K562 (cell line): ENCODE measurements around the gene SRSF6. TPM values are rescaled to one million over a fixed set of nuclear protein-coding genes. Genes with fewer than 3 reads are reported as not detected.

ENCODE experiments used
- ATAC-seq: fragments of 200-7000 bp; cut with Tn5 transposase; 3 replicates; pipeline ENCODE4 v1.9.1; 2020; ENCODE audit warnings: moderate library complexity
- BruUV-seq: library from RNA; stranded (reverse); fragments of 400-500 nt; replicated peaks from 2 replicates; lab custom pipeline; 2021; lab: Mats Ljungman, UMichigan
- CTCF ChIA-PET: fragments of 300-600 bp; formaldehyde crosslinking; extraction: SDS; loops from one replicate; lab custom pipeline; 2021; ENCODE audit warnings: low intra/inter-chr PET ratio; lab: Yijun Ruan, JAX
- POLR2A ChIA-PET: fragments of 300-600, 350-650 bp; sonication (Branson Sonifier 250); formaldehyde crosslinking; extraction: SDS; loops from one replicate; lab custom pipeline; 2021; ENCODE audit warnings: antibody characterized with exemption, inconsistent platforms; lab: Yijun Ruan, JAX
- DNase-seq, 4 experiments: peaks; one replicate each; pipeline versions ENCODE4 v3.0.0 to v3.0.0-alpha.2; 2011 to 2018; ENCODE audit warnings: low spot score in 3 of 4, mixed read lengths in 3 of 4; ENCODE audit errors: extremely low read depth in 1 of 4
- FAIRE-seq: peaks from 2 replicates; lab custom pipeline; 2011; peaks lifted over from hg19 to GRCh38; lab: Jason Lieb, UNC
- H2AFZ ChIP-seq: 2 replicates; pipeline ENCODE4 v1.6.0; 2011; ENCODE audit warnings: low read depth, low read length, control low read depth, inconsistent platforms
- H3K27ac ChIP-seq: fragments of 200-600 bp; 3 replicates; pipeline ENCODE4 v1.8.0; 2011; ENCODE audit warnings: low read depth, mild to moderate bottlenecking, control low read depth, inconsistent platforms, low read length, moderate library complexity, mixed read lengths; ENCODE audit errors: extremely low read depth
- H3K27me3 ChIP-seq, 2 experiments: fragments of 300-600 bp in 1 of 2; 2 replicates in 1 of 2; 3 replicates in 1 of 2; pipeline versions ENCODE4 v1.6.0 to v1.8.0; 2011; ENCODE audit warnings: inconsistent platforms in 2 of 2, low read length in 2 of 2, mild to moderate bottlenecking in 1 of 2, mixed read lengths in 1 of 2, moderate library complexity in 1 of 2; ENCODE audit not compliant: control insufficient read depth in 2 of 2, insufficient read depth in 2 of 2
- H3K36me3 ChIP-seq: fragments of 300-600 bp; 3 replicates; pipeline ENCODE4 v1.8.0; 2011; ENCODE audit warnings: mild to moderate bottlenecking, low read length, inconsistent platforms; ENCODE audit not compliant: control insufficient read depth, insufficient read depth
- H3K4me1 ChIP-seq, 2 experiments: fragments of 200-600 bp in 1 of 2; replicated peaks in 1 of 2; 2 replicates in 1 of 2; 3 replicates in 1 of 2; pipeline versions ENCODE4 v1.5.1 to v1.8.0; 2011; ENCODE audit warnings: inconsistent platforms in 2 of 2, low read length in 2 of 2, mild to moderate bottlenecking in 1 of 2, mixed read lengths in 1 of 2, moderate library complexity in 1 of 2; ENCODE audit not compliant: control insufficient read depth in 2 of 2, insufficient read depth in 2 of 2
- H3K4me2 ChIP-seq: 2 replicates; pipeline ENCODE4 v1.6.1; 2011; ENCODE audit warnings: low read length, control low read depth, inconsistent platforms, mixed read lengths; ENCODE audit not compliant: insufficient read depth
- H3K4me3 ChIP-seq: fragments of 200-600 bp; sonication (generic), shearing (Covaris generic); 2 replicates; pipeline ENCODE4 v1.5.1; 2016; ENCODE audit warnings: control low read depth, inconsistent platforms
- H3K79me2 ChIP-seq: fragments of 200-600 bp; 3 replicates; pipeline ENCODE4 v1.8.0; 2011; ENCODE audit warnings: low read length, inconsistent platforms; ENCODE audit not compliant: control insufficient read depth, insufficient read depth
- H3K9ac ChIP-seq, 2 experiments: 2 replicates each; pipeline versions ENCODE4 v1.6.0 to v1.6.1; 2011; ENCODE audit warnings: low read depth in 2 of 2, low read length in 2 of 2, control low read depth in 1 of 2, inconsistent platforms in 1 of 2, mild to moderate bottlenecking in 1 of 2, mixed read lengths in 1 of 2; ENCODE audit not compliant: insufficient read depth in 1 of 2
- H3K9me1 ChIP-seq: one replicate; pipeline ENCODE4 v1.6.0; 2011; ENCODE audit warnings: inconsistent platforms, mild to moderate bottlenecking, low read length, moderate library complexity; ENCODE audit not compliant: control insufficient read depth, insufficient read depth
- H3K9me3 ChIP-seq: replicated peaks from 2 replicates; pipeline ENCODE4 v1.5.1; 2011; ENCODE audit warnings: low read depth, low read length, inconsistent platforms; ENCODE audit not compliant: control insufficient read depth, insufficient read depth
- H4K20me1 ChIP-seq: replicated peaks from 2 replicates; pipeline ENCODE4 v1.6.1; 2011; ENCODE audit warnings: low read length, inconsistent platforms, mixed read lengths; ENCODE audit not compliant: control insufficient read depth, insufficient read depth
- CBFA2T3 ChIP-seq: fragments of 450-650 bp; IDR thresholded peaks from 2 replicates; pipeline ENCODE4 v1.6.1; 2017
- CSDE1 ChIP-seq, 2 experiments: fragments of 450-650 bp; IDR thresholded peaks; 2 replicates each; pipeline ENCODE4 v1.6.1; 2016; ENCODE audit warnings: mild to moderate bottlenecking in 1 of 2
- FOXK2 ChIP-seq, 2 experiments: fragments of 450-650 bp; IDR thresholded peaks in 1 of 2; conservative IDR thresholded peaks in 1 of 2; 2 replicates each; pipeline ENCODE4 v1.6.1; 2016; ENCODE audit warnings: low read depth in 2 of 2, mild to moderate bottlenecking in 1 of 2
- KAT7 ChIP-seq: sonication (generic); formaldehyde crosslinking; IDR thresholded peaks from 2 replicates; pipeline ENCODE4 v1.8.0; 2022; ENCODE audit warnings: missing genetic modification reagents, mild to moderate bottlenecking, borderline replicate concordance
- KDM1A ChIP-seq, 2 experiments: fragments of 450-650 bp; IDR thresholded peaks; 2 replicates each; pipeline ENCODE4 v1.6.1; 2016; ENCODE audit warnings: mild to moderate bottlenecking in 2 of 2
- NCOA1 ChIP-seq: fragments of 450-650 bp; IDR thresholded peaks from 2 replicates; pipeline ENCODE4 v1.6.1; 2016; ENCODE audit warnings: low read depth
- WGBS: fragments of 100-300 bp; shearing (Covaris generic); methylation state at CpG from one replicate; pipeline ENCODE4 v1.1.6; 2016; ENCODE audit warnings: low coverage, mixed read lengths; ENCODE audit not compliant: insufficient coverage; ENCODE audit errors: missing lambda C conversion rate; 5-methylcytosine and 5-hydroxymethylcytosine counted together
- in situ Hi-C: fragments of 300-500 bp; cut with MboI; formaldehyde crosslinking; loops from 4 replicates; pipeline ENCODE4 v1.15.0; 2018; ENCODE audit warnings: inconsistent platforms, mixed read lengths
- intact Hi-C: fragments of 100-400 bp; cut with micrococcal nuclease; formaldehyde crosslinking; loops from 2 replicates; pipeline ENCODE4 v1.14.2; 2022
- polyA plus RNA-seq, 8 experiments: library from polyadenylated mRNA; depleted of rRNA in 4 of 8; stranded (reverse) in 5 of 8; unstranded in 3 of 8; fragments of >200 nt; fragmentation: Nextera tagmentation in 2 of 8; fragmentation: Illumina TruSeq in 1 of 8; extraction: Ambion mirVana in 2 of 8; extraction: Trizol in 1 of 8; gene quantifications; 2 replicates each; pipeline versions ENCODE4 v1.2.1 to v1.2.3, GENCODE V29; 2011 to 2014; ENCODE audit warnings: inconsistent platforms in 1 of 8, missing spikeins in 1 of 8
- total RNA-seq, 7 experiments: library from RNA; depleted of rRNA in 6 of 7; stranded (reverse); fragments of >200 nt in 6 of 7; fragmentation: Illumina TruSeq in 2 of 7; extraction: Trizol in 2 of 7; gene quantifications; 2 replicates each; pipeline versions ENCODE4 v1.2.1 to v1.2.3, GENCODE V29; 2011 to 2021; ENCODE audit warnings: low replicate concordance in 1 of 7
- TF ChIP-seq, protein P1 (sequence below): fragments of 450-650 bp; formaldehyde crosslinking; IDR thresholded peaks from 2 replicates; pipeline ENCODE4 v1.4.0; 2022; ENCODE audit warnings: missing genetic modification characterization

Gene SRSF6
- total and polyA plus RNA-seq, 9 of the 15 experiments (the other 6 are each of a cell fraction or from before 2014, with no cell fraction given), result 52.4 to 165 (median 117) TPM

DNA sequence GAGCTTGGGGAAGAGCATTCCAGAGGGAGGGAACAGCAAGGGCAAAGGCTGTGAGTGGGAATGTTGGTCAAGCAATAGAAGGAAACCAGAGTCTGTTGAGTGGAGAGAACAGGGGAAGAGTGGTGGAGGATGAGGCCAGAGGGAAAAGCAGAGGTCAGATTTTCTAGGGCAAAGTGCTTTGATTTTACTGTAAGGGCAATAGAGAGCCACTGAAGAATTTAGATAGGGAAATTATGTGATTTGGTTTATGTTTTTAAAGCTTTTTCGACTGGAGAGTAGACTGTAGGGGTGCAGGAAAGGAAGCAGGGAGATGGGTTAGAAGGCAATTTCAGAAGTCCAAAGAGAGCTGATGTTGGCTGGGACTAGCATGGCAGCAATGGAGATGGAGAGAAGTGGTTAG is 54.2 kb downstream of the SRSF6 start:
- intact Hi-C loops, result no loop called here
- H3K9ac ChIP-seq, result no peak overlapping the region
- no TSS peak for BruUV-seq
- H3K4me3 ChIP-seq, result no peak overlapping the region
- H3K9me3 ChIP-seq, result no peaks in the 10 kb centered on the region
- peaks cover 14% of the 10 kb centered on the region; the same call in 2 of the 3 replicates for H3K79me2 ChIP-seq
- no peak for FAIRE-seq
- no peaks in the 10 kb centered on the region for H3K36me3 ChIP-seq
- no peaks in the 10 kb centered on the region for H4K20me1 ChIP-seq
- no peak for TF ChIP-seq CBFA2T3
- no peak for TF ChIP-seq FOXK2 (conservative IDR thresholded peaks at IDR 0.05 in 1 of 2, IDR thresholded peaks at IDR 0.05 in 1 of 2; ENCODE audit: low read depth in 2 of 2)
- no peak for TF ChIP-seq NCOA1
- TF ChIP-seq CSDE1 (IDR thresholded peaks at IDR 0.05), result no peak
- no peak for TF ChIP-seq KAT7 (CRISPR knock-in tag)
- TF ChIP-seq, protein P1, sequence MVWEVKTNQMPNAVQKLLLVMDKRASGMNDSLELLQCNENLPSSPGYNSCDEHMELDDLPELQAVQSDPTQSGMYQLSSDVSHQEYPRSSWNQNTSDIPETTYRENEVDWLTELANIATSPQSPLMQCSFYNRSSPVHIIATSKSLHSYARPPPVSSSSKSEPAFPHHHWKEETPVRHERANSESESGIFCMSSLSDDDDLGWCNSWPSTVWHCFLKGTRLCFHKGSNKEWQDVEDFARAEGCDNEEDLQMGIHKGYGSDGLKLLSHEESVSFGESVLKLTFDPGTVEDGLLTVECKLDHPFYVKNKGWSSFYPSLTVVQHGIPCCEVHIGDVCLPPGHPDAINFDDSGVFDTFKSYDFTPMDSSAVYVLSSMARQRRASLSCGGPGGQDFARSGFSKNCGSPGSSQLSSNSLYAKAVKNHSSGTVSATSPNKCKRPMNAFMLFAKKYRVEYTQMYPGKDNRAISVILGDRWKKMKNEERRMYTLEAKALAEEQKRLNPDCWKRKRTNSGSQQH (CRISPR knock-in tag), result no peak
- TF ChIP-seq KDM1A (IDR thresholded peaks at IDR 0.05), result peak; percentile 66 to 77; a peak in 3 of 4 replicates
- TF ChIP-seq, all 486 proteins: peak for 1
- H3K27ac ChIP-seq, result no peak overlapping the region
- H3K4me2 ChIP-seq, result no peak overlapping the region
- no peaks in the 10 kb centered on the region for H3K9me1 ChIP-seq
- H3K4me1 ChIP-seq, result peaks cover 17 to 45% of the 10 kb centered on the region in 2 experiments; a peak in 4 of 5 replicates
- in situ Hi-C loops, result no loop called here
- ChIA-PET POLR2A (interaction anchor here (0.7 kb wide), 1 partner anchor 55 kb away, joined by 4 read pairs; no protein-coding TSS in a partner anchor), CTCF (no interaction called here)
- no peak overlapping the region for H2AFZ ChIP-seq
- peaks cover 4 to 10% of the 10 kb centered on the region in 2 experiments; a peak in 4 of 5 replicates for H3K27me3 ChIP-seq
- WGBS, result 30% methylated on average over 1 of the region's 1 CpG
- no peak for DNase-seq
- no peak for ATAC-seq
